Measurements from ENCODE around the gene AKNAD1.

The AKNAD1 gene

GRCh38 chr1:108830119-108831008 is 26.5 kb downstream of the AKNAD1 start:
- no peak for DNase-seq (ENCODE audit: low read depth)

GRCh38 chr1:108829498-108829916 is 27.4 kb downstream of the AKNAD1 start:
- no peak for DNase-seq (ENCODE audit: low read depth)

GRCh38 chr1:108828074-108828961 is 28.6 kb downstream of the AKNAD1 start:
- peak; percentile 32 for DNase-seq (ENCODE audit: low read depth)

GRCh38 chr1:108826081-108826635 is 30.7 kb downstream of the AKNAD1 start:
- DNase-seq (ENCODE audit: low read depth) = no peak

GRCh38 chr1:108824051-108824450 is 32.8 kb downstream of the AKNAD1 start:
- no peak for DNase-seq (ENCODE audit: low read depth)

- DNase-seq (ENCODE audit: low read depth) = no peak
These were observed 33.3 kb downstream of the AKNAD1 start for GRCh38 chr1:108823632-108824031.

- no peak for DNase-seq (ENCODE audit: low read depth)
These were observed 37.0 kb downstream of the AKNAD1 start for GRCh38 chr1:108819878-108820277.

GRCh38 chr1:108817811-108818210 is 39.1 kb downstream of the AKNAD1 start:
- DNase-seq (ENCODE audit: low read depth) = no peak

GRCh38 chr1:108817016-108817415 is 39.9 kb downstream of the AKNAD1 start:
- no peak for DNase-seq (ENCODE audit: low read depth)

GRCh38 chr1:108816049-108816893 is 40.6 kb downstream of the AKNAD1 start:
- DNase-seq (ENCODE audit: low read depth) = no peak

GRCh38 chr1:108815566-108815965 is 41.3 kb downstream of the AKNAD1 start:
- no peak for DNase-seq (ENCODE audit: low read depth)

GRCh38 chr1:108814343-108815125 is 42.4 kb downstream of the AKNAD1 start:
- DNase-seq (ENCODE audit: low read depth) = no peak

- no peak for DNase-seq (ENCODE audit: low read depth)
These were observed 43.6 kb downstream of the AKNAD1 start for GRCh38 chr1:108813326-108813725.

GRCh38 chr1:108811611-108812010 is 45.3 kb downstream of the AKNAD1 start:
- DNase-seq (ENCODE audit: low read depth) = no peak

- DNase-seq (ENCODE audit: low read depth) = no peak
These were observed 48.5 kb downstream of the AKNAD1 start for GRCh38 chr1:108808438-108808837.

- no peak for DNase-seq (ENCODE audit: low read depth)
These were observed 53.3 kb downstream of the AKNAD1 start for GRCh38 chr1:108803548-108803947.

GRCh38 chr1:108801101-108801500 is 55.8 kb downstream of the AKNAD1 start:
- no peak for DNase-seq (ENCODE audit: low read depth)

GRCh38 chr1:108799001-108799400 is 57.9 kb downstream of the AKNAD1 start:
- DNase-seq (ENCODE audit: low read depth) = no peak

GRCh38 chr1:108792420-108792819 is 64.5 kb downstream of the AKNAD1 start:
- no peak for DNase-seq (ENCODE audit: low read depth)

- DNase-seq (ENCODE audit: low read depth) = no peak
These were observed 65.1 kb downstream of the AKNAD1 start for GRCh38 chr1:108791790-108792189.

- DNase-seq (ENCODE audit: low read depth) = no peak
These were observed 71.0 kb downstream of the AKNAD1 start for GRCh38 chr1:108785880-108786279.
